AG09319 (cell line): ENCODE results near the gene PPP4R3B.
"Not testable (repeated sequence)": the region's sequence is repeated elsewhere in the genome, so short reads cannot be mapped to it uniquely, and the experiment has no call there.

ENCODE experiments used
- DNase-seq: peaks from one replicate; pipeline ENCODE4 v3.0.0-alpha.2; 2010; ENCODE audit warnings: low read depth; ENCODE audit errors: extremely low read depth
- CTCF ChIP-seq: IDR thresholded peaks from 2 replicates; pipeline ENCODE4 v1.5.1; 2011; ENCODE audit warnings: low read depth, mild to moderate bottlenecking, inconsistent platforms, low read length, moderate library complexity

The PPP4R3B gene

GRCh38 chr2:55595536-55595935 lies 21.9 kb downstream of the PPP4R3B start:
- TF ChIP-seq CTCF: no peak
- DNase-seq: no peak

GRCh38 chr2:55592130-55592529 lies 25.3 kb downstream of the PPP4R3B start:
- TF ChIP-seq CTCF: no peak
- DNase-seq: no peak

GRCh38 chr2:55590810-55591440 lies 26.5 kb downstream of the PPP4R3B start:
- no peak for TF ChIP-seq CTCF

GRCh38 chr2:55585451-55586080 lies 31.9 kb downstream of the PPP4R3B start:
- DNase-seq: peak; percentile 29
- no peak for TF ChIP-seq CTCF

More at GRCh38 chr2:55590810-55591440, 26.5 kb downstream of the PPP4R3B start:
- no peak for DNase-seq

- no peak for DNase-seq
- TF ChIP-seq CTCF: no peak
Measured at GRCh38 chr2:55581874-55582547, 35.4 kb downstream of the PPP4R3B start.

- DNase-seq: no peak
Measured at GRCh38 chr2:55581435-55581834, 36.0 kb downstream of the PPP4R3B start.

GRCh38 chr2:55569002-55569401 lies 48.4 kb downstream of the PPP4R3B start:
- not testable (repeated sequence) for DNase-seq

More at GRCh38 chr2:55581435-55581834, 36.0 kb downstream of the PPP4R3B start:
- no peak for TF ChIP-seq CTCF
